HG03469 (cell line): ENCODE data around the gene MATN3.
A peak's percentile ranks its signal among the peaks of the same experiment; 100 is the strongest.

Experiments used
- ATAC-seq: cut with Tn5 transposase; IDR thresholded peaks from one replicate; pipeline ENCODE4 v1.9.1; 2021; ENCODE audit warnings: mild to moderate bottlenecking, moderate library complexity, moderate number of reproducible peaks; ENCODE audit not compliant: unreplicated experiment

Gene MATN3

DNA sequence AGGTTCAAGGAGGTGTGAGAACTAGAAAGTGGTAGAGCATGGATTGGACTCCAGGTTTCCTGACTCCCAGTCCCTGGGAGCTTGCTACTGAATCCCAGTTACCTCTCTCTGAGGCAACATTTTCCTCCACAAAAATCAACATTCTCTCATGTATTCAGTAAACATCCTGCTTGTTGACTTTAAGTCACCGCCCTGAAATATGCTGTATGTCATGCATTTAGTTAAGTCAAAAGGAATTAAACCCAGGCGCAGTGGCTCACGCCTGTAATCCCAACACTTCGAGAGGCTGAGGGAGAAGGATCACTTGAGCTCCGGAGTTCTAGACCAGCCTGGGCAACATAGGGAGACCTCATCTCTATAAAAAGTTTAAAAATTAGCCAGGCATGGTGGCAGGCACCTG, 3.8 kb downstream of the MATN3 start:
- ATAC-seq = no peak

DNA sequence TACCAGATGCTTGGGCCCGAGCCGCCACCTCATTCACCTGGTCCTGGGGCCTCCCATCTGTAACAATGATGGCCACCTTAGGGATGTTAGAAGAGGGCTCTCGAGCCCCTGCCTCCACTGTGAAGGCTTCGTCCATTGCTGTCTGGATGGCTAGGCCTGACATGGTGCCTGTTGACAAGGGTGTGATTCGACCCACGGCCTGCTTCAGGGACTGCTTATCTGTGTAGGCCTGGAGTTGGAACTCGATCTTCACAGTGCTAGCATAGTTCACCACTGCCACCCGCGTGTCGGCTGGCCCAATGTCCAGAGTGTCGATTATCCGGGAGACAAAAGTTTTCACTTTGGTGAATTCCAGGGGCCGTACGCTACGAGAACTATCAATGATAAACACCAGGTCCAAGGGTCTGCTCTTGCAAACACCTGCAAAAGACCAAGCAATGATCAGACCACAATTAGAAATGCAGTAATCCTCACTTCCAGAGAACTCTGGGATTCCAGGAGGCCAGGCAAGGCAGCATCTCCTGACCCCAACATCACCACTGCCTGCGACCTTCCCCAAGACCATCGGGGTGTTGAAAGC, 6.5 kb downstream of the MATN3 start:
- no peak for ATAC-seq

DNA sequence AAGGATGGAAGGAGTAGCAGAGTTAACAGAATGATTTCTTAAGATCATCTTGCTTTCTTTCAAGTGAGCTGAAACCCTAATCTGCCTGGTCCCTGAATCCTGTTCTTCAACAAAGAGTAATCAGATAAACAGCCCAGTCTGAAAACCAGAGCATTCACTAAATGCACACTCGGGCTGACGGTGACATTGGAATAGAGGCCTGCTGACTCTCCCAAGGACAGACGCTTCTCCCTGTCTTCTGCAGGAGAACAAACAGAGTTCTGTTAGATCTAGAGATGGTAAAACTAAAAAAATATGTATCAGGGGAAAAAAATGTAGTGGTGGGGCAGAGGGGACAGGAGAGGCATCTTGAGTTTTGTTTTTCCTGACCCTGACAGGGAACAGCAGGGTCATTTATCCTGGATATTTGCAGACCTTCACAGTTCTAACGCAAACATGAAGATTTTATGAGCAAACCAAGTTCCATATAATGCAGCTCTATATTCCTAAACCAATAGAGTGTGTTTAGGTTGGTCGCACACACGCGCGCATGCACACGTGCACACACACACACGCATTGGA, 7.3 kb downstream of the MATN3 start:
- no peak for ATAC-seq

DNA sequence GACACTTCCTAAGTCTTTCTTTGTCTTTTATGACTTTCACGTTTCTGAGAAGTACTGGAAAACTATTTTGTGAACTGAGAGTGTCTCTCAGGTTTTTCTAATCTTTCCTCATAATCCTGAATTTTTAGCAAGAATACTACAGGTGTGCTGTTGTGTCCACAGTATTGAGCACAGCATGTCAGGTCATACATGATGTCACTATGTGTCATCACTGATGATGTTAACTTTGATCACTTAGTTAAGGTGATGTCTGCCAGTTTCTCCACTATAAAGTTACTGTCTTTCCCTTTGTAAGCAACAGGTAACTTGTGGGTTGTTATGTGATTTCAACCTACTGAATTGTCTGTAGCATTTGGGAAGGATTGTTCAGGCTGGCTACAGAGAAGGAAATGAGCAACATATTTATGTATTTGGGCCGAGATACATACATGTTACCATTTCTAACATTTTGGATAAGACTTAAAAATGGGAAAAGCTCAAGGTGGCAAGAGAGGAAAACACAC, 11.1 kb downstream of the MATN3 start:
- no peak for ATAC-seq

DNA sequence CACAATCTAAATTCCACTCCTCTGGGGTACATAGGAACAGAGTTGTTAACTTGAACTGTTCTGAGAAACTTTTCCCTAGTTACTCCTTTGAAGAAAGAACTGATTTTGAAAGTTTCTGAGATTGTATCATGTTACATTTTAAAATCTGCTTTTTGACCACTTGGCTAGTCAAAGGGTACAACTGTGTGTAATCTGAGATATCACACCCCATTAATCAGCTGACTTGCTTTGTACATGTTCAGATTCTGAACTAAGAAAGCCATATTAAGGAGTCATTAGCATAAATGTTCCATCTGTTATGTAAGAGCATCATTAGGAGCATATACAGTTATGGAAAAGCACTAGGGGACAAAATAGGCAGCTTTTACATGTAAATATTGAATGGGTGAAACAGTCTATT, 18.7 kb downstream of the MATN3 start:
- ATAC-seq = no peak

DNA sequence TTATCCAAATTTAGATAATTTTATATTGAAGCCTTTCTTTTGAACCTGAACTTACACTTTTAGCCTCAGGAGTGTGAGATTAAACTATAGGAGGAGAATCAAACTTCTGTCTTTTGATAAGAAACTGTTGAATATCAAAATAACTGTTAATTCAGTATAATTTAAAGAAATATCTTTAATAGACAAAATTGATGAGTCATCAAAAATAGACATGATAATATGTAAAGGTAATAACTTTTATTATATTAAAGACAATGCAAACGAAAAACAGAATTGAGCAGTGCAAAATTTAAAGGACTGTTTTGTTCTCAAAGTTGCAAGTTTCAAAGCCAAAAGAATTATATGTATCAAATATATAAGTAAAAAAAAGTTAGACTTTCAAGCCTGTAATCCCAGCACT, 20.6 kb downstream of the MATN3 start:
- ATAC-seq = no peak

DNA sequence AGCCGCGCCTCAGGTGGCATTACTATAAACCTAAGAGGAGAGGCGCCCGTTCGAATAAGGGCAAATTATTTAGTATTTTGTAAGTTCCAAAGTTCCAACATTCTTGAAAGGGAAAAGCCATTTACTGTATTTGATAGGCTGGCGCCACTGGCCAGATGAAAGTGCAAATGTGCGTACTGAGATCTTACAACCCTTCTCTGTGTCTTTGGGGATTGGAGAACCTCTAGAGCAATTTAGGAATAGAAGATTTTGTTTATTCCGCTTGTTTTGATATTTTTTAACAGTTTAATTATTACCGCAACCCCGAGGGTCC, 22.1 kb downstream of the MATN3 start:
- ATAC-seq = no peak

DNA sequence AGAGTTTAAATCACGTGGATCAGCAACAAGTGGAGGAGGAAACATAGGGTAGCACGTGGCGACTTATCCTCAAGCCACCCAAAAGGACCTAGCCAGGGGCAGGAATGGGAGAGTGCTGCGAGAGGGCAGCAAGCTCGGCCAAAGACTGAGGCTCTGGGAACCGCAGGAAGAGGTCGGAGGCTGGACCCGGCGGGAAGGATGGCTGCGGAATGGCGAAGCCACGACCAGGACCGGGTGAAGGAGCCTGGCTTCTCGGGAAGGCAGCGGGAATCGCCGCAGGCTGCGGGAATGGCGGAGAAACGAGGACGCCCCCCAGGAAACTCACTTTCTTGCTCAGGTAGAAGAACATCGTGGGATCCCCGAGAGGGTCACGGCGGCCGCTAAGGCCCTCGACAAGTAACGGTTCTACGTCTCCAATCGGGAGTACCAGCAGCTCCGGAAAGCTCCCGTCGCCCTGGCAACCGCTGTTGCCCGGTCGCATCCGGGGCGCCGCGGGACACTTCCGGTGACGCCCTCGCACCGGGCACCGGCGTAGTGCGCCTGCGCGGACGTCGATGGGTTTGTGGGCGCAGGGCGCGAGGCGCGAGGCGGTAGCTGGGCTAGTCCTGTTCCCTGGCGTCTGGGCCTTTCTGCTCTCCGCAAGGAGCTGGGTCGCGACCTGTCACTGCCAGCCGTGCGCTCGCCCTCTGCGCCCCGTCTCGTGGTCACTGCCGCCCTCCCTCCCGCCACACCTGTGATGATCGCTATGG, 22.6 kb downstream of the MATN3 start, which contains the start of gene WDR35:
WDR35 (minus strand) TSS at position 439 of the 749 bp plus-strand sequence; CDS start at position 349, 90 bp downstream.
- peak; percentile 81 for ATAC-seq

DNA sequence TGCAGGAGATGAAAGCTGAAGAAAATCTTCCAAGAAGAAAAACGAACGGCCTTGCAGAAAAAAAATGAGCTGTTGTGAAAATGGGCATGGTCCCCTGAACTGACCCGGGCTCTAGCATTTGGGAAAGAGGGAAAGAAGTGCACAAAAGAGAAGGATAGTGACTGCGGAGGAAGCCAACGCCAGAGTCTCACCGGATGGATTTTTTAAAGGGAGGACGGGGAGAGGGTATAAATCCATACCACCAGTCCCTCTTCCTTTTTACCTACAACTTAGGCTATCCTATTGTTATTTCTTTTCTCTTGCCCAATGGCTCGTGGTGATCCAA, 23.2 kb downstream of the MATN3 start:
- ATAC-seq = no peak

DNA sequence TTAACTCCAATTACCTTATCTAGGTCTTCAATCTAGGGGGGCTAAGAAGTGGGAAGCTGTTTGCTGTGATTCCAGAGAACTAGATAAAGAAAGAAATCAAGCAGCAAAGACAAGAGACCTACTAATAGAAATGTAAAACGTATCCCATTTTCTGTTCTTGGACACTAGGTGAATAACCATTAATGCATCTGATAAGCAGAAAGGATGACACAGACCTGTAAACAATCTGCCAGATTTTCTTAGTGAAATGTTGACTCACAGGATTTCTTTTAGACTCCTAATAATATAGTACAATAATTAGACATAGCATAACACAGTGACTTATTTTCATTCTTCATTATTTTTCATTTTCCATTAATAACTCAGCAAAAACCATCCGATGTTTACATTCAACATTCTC, 23.9 kb downstream of the MATN3 start:
- ATAC-seq = no peak

DNA sequence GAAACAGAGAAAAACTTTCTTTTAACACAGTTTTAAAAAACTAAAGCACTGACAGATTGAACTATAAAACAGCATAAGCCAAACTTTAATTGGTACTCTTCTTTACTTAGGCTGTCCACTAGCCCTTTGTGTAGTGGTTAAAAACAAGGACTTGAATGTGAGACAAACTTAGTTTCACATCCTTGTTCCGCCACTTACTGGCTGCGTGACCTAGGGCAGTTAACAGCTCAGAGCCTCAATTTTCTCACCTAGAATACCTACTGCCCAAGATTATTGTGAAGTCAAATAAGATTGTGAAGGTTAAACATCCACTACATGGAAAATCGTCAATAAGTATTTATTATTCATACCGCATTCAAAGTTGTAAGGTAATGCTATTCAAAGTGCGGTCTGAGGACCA, 24.5 kb downstream of the MATN3 start:
- ATAC-seq = peak; percentile 61

DNA sequence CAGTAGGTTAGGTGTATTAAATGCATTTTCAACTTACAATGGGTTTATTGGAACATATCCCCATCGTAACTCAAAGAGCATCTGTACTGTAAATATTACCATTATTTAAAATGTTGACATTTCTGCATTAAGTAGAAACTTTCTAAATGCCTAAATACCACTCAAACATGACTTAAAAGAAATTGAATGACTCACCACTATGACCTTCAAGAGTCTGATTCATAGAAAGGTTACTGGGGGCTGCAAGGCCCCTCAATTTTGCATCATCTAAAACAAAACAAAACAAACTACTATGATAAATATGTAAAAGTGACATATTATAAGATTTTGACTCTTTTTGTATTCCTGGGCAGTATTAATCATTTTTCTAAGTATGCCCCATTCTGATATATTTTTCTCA, 30.2 kb downstream of the MATN3 start:
- ATAC-seq = no peak

DNA sequence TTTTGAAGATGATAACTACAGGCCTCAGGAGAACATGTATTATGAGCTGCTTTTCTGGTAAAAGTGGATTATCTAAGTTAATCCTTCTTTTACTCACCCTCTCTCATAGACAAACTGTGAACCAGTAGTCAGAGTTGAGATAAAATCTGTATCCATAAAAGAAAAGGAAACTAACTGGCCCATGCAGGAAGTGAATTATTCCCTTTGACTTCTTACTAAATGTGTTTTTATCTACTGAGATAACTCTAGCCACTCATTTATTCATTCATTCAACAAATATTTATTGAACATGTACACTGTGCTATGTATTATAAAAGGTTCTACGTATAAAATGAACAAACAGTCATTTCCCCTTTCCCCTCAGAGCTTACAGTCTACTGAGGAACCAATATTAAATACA, 32.5 kb downstream of the MATN3 start:
- ATAC-seq = no peak

DNA sequence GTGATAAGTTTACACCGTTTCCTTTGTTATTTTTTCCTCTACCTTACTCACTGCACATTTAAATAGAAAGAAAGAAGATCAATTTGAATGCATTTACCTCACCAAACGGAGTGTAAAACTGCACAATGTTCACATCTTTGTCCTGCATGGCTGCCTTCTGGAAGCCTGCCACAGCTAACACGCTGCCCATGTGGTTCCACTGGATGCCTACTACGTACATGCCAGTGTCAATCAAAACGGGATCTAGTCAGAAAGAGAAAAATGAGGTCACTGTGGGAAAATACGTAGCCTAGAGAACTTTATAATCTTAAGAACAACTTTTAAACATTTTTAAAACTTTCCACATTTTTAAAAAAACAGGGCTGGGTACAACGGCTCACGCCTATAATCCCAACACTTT, 39.0 kb downstream of the MATN3 start:
- ATAC-seq = no peak

DNA sequence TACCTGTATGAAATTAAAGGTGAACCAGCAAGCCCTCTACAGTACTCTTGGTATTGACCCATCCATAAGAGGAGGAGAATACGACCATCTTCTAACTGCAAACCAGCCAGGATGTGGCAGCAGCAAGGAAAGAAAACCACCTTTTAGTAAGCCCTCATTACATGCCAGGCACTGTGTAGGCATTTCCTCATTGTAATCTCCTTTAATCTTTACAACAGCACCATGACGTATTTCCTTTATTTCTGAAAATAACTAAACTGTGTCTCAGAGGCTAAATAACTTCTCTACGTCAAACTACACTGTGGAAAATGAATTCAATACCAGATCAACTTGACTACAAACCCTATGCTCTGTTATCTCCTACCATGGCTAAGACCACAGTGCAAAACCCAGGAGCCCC, 40.8 kb downstream of the MATN3 start:
- no peak for ATAC-seq

DNA sequence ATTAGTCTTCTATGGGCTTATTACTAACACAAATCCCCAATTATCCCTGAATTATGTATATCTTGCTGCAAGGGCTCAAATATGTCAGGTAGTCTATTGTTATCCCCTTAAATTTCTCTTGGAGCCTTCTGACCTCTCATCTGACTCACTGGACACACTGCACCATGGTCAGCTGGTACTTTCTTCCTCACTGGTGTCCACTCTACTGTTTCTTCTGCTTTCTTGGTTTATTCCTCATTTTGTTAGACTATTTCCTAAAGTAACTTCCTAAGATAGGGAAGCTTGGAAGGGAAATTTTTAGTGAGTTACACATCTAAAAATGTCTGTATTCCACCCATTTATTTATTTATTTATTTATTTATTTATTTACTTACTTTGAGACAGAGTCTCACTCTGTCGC, 49.1 kb downstream of the MATN3 start:
- ATAC-seq = no peak

DNA sequence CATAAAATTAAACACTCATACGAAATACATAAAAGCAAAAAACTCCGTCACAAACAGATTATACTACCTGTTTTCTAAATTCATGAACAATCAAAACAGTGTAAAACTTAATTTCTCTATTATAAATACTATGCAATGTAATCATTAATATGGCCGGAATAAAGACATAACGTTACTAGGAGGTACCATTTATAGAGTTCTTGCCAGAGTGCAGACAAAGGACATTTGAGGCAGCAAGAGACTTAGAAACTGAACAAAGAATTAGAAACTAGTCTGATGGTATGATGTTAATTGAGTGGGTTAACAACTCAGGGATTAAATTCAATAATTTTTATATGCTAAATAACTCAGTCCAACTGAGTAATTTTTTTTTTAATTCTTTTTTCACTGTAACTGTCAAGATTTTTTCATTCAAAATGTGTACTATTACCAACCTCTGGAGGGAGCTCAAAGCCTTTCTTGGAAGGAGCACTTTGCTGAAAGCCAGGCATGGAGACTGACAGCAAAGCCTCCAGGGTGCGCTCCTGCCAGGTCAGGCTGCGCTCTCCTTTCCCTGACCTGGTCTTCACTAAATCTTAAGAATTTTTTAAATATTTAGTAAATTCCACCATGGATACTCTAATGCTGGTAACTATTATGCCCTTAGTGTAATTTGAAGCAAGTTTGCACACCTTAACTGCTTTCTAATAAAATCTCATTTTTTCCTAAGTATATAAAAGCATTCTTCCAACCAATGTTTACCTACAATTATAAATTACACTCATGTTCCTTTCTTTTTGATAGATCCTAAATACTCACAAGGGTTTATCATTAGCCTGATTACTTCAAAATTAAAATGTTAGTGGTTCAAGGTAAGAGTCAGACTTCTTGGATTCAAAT, 56.7 kb downstream of the MATN3 start:
- peak; percentile 93 for ATAC-seq

DNA sequence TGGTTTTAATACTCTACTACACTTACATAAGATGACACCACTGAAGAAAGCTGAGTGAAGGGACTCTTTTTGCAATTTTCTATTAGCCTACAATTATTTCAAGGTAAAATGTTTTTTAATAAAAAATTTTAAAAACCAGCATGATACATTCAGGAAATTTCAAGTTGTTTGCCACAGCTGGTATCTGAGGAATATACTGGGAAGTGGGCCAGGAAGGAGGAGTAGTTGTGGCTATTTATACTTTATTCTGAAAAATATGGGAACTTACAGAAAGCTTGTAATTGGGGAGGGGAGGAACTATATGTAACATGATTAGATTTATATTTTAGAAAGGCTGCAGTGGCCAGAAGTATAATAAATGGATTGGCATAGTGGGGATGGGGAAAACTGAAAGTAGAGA, 63.4 kb downstream of the MATN3 start:
- ATAC-seq = no peak

DNA sequence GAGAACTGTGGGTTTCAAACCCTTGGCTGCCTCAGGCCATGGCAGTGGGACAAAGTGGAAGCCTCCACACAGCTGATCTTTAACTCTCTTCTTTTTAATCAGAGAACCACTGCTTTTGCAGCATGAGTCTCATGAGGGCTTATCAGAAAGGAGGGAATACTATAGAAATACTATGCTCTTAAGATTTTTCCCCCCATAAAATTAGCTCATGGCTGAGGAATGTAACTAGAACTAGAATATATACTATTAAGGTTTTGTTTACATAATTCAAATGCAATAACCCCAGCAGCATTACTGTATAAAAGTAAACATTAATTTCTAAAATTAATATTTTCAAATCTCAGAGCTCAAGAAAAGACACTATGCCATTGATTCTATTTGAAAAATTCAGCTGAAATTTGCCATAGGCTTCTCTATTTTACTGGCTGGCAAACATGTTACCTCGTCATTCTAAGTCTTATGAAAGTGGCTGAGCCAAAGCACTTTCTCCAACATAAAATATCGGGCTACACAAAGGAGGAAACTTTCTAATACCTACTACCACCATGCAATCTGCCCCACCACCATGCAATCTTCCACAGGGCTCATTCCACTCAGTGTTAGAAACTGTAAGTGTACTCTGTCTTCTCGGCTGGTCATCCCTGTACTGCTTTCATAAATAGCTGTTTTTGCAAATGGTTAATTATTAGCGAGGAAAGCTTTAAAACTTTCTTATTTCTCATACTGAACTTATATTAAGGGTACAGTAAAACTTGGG, 65.1 kb downstream of the MATN3 start:
- no peak for ATAC-seq

DNA sequence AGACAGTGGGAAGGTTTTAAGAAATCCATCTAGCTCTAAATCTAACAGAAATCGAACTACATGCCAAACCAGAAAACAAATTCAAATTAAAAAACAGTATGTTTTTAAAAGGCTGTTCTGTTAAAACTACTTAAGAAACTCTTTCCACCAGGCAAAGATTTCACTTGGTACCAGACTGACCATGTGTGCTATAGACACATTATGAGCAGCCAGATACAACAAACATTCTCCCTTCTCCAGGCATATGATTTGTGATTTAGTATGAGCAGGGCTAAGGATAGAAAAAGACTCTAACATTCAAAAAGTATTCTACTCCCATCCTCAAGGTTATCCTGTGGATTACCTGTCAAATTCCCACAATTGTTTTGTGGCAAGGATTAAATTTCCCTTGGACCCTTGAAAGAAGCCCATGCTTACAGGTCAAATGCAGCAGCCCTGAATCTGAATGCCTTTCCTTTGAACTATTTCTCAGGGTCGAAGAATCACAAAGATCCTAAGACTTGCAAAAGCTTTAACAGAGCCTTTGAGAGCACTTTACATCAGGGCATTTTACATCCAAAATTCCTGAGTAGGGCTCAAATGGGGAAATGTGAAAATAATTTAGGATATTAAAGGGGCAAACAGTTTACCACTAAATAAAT, 68.1 kb downstream of the MATN3 start:
- no peak for ATAC-seq
